Thyroid gland (tissue), 4 donors: Measurements from ENCODE around the gene ATF3. TPM values are rescaled to one million over a fixed set of nuclear protein-coding genes. Genes with fewer than 3 reads are reported as not detected.

Experiments used
- DNase-seq, 2 donors: peaks; one replicate each; pipeline ENCODE4 v3.0.0-alpha.2; 2019
- H3K27ac ChIP-seq, 3 donors: fragments of 200-600 bp; sonication (generic); 1 replicate in 2 of 3; 2 replicates in 1 of 3; pipeline ENCODE4 v1.5.1; 2016 to 2019; ENCODE audit warnings: mild to moderate bottlenecking in 1 of 3, moderate library complexity in 1 of 3
- H3K27me3 ChIP-seq: fragments of 200-600 bp; sonication (generic); one replicate; pipeline ENCODE4 v1.5.1; 2019
- H3K36me3 ChIP-seq, 2 donors: fragments of 200-600 bp; sonication (generic); one replicate each; pipeline ENCODE4 v1.5.1; 2016 to 2019
- H3K4me1 ChIP-seq, 2 donors: fragments of 200-600 bp; sonication (generic); one replicate each; pipeline ENCODE4 v1.5.1; 2017 to 2019
- H3K4me3 ChIP-seq, 3 donors: fragments of 200-600 bp; sonication (generic); replicated peaks in 1 of 3; 1 replicate in 2 of 3; 2 replicates in 1 of 3; pipeline ENCODE4 v1.5.1; 2016; ENCODE audit warnings: mild to moderate bottlenecking in 1 of 3
- H3K9me3 ChIP-seq: fragments of 200-600 bp; sonication (generic); one replicate; pipeline ENCODE4 v1.5.1; 2017
- POLR2A ChIP-seq, 2 donors: fragments of 450-650 bp; IDR thresholded peaks; one replicate each; pipeline ENCODE4 v1.6.1; 2017; ENCODE audit warnings: antibody characterized with exemption in 2 of 2, mild to moderate bottlenecking in 2 of 2, moderate library complexity in 1 of 2
- WGBS, 2 donors: methylation state at CpG; one replicate each; pipeline ENCODE4 v1.1.5; 2017; 5-methylcytosine and 5-hydroxymethylcytosine counted together
- intact Hi-C: fragments of 100-400 bp; cut with DNase I; formaldehyde crosslinking; loops from one replicate; pipeline ENCODE4 v1.15.1; 2023
- total RNA-seq, 4 donors: library from RNA; depleted of rRNA; stranded (reverse); fragments of >200 nt; gene quantifications; one replicate each; pipeline ENCODE4 v1.2.3, GENCODE V29; 2016
- TF ChIP-seq, protein P1 (sequence below), 6 experiments: fragments of 200-600 bp in 3 of 6; fragments of 450-650 bp in 3 of 6; sonication (generic) in 3 of 6; IDR thresholded peaks; one replicate each; pipeline ENCODE4 v1.5.1; 2016 to 2019; ENCODE audit warnings: antibody characterized with exemption in 6 of 6, mild to moderate bottlenecking in 2 of 6, inconsistent platforms in 1 of 6, moderate library complexity in 1 of 6

ATF3 gene
- total RNA-seq, 4 donors from 2014 or later = 9.2 to 21.2 (median 14.7) TPM

DNA sequence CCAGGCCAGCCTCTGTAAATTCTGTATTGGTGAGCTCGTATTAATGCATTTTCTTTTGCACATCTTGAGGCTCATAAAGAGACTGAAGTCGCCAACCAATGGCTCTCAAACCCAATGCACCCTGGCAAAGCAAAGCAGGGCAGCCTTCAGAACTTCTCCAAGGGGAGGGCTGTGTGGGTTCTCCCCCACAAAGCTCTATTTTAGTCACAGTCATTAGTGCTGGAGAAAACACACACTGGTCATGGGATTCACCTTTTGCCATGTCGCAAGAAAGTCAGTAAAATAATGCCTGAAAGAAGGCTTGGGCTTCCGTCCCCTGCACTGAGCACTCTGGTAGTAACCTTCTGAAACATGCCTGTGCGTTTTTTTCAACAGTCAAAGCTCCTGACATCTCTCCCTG is 26.3 kb upstream of the ATF3 start:
- H3K4me3 ChIP-seq = no peak overlapping the region
- no peaks in the 10 kb centered on the region for H3K4me1 ChIP-seq
- H3K9me3 ChIP-seq = no peaks in the 10 kb centered on the region
- no peaks in the 10 kb centered on the region for H3K27me3 ChIP-seq
- no peaks in the 10 kb centered on the region for H3K36me3 ChIP-seq
- H3K27ac ChIP-seq = no peak overlapping the region
- TF ChIP-seq, protein P1, sequence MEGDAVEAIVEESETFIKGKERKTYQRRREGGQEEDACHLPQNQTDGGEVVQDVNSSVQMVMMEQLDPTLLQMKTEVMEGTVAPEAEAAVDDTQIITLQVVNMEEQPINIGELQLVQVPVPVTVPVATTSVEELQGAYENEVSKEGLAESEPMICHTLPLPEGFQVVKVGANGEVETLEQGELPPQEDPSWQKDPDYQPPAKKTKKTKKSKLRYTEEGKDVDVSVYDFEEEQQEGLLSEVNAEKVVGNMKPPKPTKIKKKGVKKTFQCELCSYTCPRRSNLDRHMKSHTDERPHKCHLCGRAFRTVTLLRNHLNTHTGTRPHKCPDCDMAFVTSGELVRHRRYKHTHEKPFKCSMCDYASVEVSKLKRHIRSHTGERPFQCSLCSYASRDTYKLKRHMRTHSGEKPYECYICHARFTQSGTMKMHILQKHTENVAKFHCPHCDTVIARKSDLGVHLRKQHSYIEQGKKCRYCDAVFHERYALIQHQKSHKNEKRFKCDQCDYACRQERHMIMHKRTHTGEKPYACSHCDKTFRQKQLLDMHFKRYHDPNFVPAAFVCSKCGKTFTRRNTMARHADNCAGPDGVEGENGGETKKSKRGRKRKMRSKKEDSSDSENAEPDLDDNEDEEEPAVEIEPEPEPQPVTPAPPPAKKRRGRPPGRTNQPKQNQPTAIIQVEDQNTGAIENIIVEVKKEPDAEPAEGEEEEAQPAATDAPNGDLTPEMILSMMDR (IDR thresholded peaks at IDR 0.05) = no peak
- TF ChIP-seq POLR2A (IDR thresholded peaks at IDR 0.05) = no peak
- DNase-seq = no peak
- intact Hi-C loops = no loop called here
- WGBS, 2 donors = 79 to 84% methylated on average over 5 of the region's 5 CpGs

DNA sequence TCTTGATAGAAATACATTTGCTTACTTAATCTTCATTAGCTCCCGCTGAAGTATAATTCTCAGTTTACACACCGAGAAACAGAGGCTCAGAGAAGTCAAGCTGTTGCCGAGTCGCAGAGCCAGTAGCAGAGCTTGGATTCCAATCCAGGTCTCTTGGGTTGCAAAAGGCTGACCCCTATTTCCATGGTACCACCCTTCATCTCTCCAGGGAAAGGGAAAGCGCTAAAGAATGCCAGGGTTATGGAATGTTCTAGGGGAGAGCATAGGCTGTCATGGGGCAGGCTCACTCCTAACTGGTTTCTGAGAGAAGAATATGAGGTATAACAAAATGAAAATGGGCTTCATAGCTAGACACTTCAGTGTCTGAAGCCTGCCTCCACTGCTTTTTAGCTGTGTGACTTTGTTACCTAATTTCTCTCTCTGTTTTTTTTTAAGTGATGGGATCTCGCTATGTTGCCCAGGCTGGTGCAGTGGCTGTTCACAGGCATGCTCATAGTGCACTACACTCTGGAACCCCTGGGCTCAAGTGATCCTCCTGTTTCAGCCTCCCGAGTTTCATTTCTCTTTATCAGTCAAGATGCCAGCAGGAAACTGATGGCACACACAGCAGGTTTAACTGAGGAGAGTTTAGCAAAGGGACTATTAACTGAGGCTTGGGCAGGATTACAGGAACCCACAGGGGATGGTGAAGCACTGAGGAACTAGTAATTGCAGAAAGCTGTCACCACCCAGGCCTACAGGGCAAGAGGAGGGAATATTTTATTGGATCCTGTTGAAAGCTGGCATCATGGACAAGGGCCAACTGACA is 25.5 kb upstream of the ATF3 start:
- 79 to 83% methylated on average over 7 of the region's 7 CpGs for WGBS, 2 donors
- no peak for TF ChIP-seq POLR2A (IDR thresholded peaks at IDR 0.05)
- TF ChIP-seq, protein P1 (IDR thresholded peaks at IDR 0.05) = no peak
- DNase-seq = no peak
- H3K27me3 ChIP-seq = no peaks in the 10 kb centered on the region
- intact Hi-C loops = no loop called here
- no peak overlapping the region for H3K27ac ChIP-seq
- no peak overlapping the region for H3K4me3 ChIP-seq
- no peaks in the 10 kb centered on the region for H3K4me1 ChIP-seq
- H3K36me3 ChIP-seq = no peaks in the 10 kb centered on the region
- H3K9me3 ChIP-seq = no peaks in the 10 kb centered on the region

DNA sequence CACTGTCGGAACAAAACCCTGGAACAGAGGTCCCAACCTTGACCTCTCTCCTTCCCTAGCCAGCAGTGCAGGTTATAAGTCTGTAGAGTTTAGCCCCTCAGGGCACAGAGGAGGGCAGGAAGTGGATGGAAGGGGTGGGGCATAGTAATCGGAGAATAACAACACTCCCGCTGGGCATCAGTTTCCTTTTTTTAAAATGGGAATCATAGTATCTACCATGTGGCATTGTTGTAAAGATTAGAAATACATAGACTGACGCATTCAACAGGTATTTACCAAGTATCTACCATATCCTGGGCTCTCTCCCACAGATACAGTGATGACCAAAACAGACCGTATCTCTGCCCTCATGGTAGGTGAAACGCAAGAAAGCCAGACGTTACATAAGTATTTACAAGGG is 24.9 kb upstream of the ATF3 start:
- no peak overlapping the region for H3K4me3 ChIP-seq
- no peak for DNase-seq
- H3K36me3 ChIP-seq = no peaks in the 10 kb centered on the region
- TF ChIP-seq, protein P1 (IDR thresholded peaks at IDR 0.05) = no peak
- TF ChIP-seq POLR2A (IDR thresholded peaks at IDR 0.05) = no peak
- H3K9me3 ChIP-seq = no peaks in the 10 kb centered on the region
- intact Hi-C loops = no loop called here
- no peaks in the 10 kb centered on the region for H3K4me1 ChIP-seq
- H3K27ac ChIP-seq = no peak overlapping the region
- H3K27me3 ChIP-seq = no peaks in the 10 kb centered on the region
- WGBS, 2 donors = 72 to 84% methylated on average over 7 of the region's 7 CpGs

DNA sequence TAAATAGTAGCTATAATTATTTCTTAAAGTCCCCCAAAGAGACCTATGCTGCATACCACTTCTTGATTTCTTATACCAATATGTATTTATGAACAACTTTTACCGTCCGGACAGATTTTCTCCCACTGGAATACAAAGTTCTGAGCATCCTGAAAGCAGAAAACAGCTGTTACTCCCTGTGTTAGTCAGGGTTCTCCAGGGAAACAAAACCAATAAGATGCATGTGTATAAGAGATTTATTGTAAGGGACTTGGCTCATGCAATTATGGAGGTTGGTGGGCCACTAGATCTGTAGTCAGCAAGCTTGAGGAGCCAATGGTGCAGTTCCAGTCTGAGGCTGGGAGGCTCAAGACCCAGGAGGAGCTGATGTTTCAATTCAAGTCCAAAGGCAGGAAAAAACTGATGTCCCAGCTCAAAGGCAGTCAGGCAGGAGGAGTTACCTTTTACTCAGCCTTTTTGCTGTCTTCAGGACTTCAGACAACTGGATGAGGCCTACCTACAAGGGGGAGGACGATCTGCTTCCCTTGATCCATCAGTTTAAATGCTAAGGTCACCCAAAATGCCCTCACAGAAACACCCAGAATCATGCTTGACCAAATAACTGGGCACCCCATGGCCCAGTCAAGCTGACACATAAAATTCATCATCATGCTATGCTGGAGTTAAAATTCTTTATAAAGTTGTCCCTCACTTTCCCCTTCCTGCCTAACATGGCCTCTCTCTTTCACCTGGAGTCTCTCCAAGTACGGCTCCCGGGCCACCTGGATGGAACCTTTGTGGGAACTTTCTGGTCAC is 24.3 kb upstream of the ATF3 start:
- intact Hi-C loops = no loop called here
- H3K27me3 ChIP-seq = no peaks in the 10 kb centered on the region
- no peaks in the 10 kb centered on the region for H3K36me3 ChIP-seq
- H3K4me3 ChIP-seq = no peak overlapping the region
- 89 to 93% methylated on average over 5 of the region's 5 CpGs for WGBS, 2 donors
- DNase-seq = no peak
- TF ChIP-seq, protein P1 (IDR thresholded peaks at IDR 0.05) = no peak
- TF ChIP-seq POLR2A (IDR thresholded peaks at IDR 0.05) = no peak
- H3K27ac ChIP-seq = no peak overlapping the region
- no peaks in the 10 kb centered on the region for H3K4me1 ChIP-seq
- H3K9me3 ChIP-seq = no peaks in the 10 kb centered on the region

DNA sequence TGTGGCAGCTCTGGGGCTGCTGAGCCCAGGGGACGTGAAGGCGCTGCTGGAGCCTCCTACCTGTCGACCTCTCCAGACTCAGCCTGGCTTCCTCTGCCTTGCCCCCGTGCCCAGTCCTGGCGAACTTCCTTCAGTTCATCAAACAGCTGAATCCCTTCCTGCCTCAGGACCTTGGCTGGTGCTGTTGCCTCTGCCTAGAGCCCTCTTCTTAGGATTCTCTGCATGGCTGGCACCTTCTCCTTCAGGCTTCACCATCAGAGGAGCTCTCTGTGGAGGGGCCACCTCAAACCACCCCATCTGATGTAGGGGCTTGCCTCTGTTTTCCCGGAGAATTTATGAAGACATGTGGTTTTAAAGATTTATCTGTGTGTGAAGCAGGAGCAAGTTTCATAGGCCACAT is 23.4 kb upstream of the ATF3 start:
- H3K9me3 ChIP-seq = no peaks in the 10 kb centered on the region
- H3K27ac ChIP-seq = no peak overlapping the region
- no peaks in the 10 kb centered on the region for H3K27me3 ChIP-seq
- H3K4me1 ChIP-seq = no peaks in the 10 kb centered on the region
- 88 to 93% methylated on average over 6 of the region's 6 CpGs for WGBS, 2 donors
- intact Hi-C loops = no loop called here
- no peak for DNase-seq
- TF ChIP-seq, protein P1 (IDR thresholded peaks at IDR 0.05) = no peak
- no peak for TF ChIP-seq POLR2A (IDR thresholded peaks at IDR 0.05)
- H3K36me3 ChIP-seq = no peaks in the 10 kb centered on the region
- no peak overlapping the region for H3K4me3 ChIP-seq
